Right forelimb (tissue), 1 donor: ENCODE measurements around the gene RAD51B.

Source experiments
- DNase-seq: peaks from one replicate; pipeline ENCODE4 v3.0.0-alpha.2; 2018

Gene RAD51B

DNA sequence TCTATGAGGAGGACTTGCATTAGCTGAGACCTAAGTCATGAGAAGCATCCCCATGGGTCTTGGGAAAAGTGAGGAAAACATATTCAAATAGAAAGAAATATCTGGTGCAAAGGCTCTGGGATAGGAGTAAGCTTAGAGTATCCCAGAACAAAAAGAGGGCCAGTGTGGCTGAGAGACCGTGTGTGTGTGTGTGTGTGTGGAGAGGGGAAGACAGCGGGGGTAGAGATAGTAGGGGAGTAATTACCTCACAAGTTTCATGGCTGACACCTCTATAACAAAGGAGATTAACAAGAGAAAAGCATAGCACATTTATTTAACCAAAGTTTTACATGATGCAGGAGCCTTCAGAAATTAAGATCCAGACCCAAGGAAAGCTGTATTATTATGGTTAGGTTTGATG, 440.5 kb downstream of the RAD51B start:
- DNase-seq: no peak

DNA sequence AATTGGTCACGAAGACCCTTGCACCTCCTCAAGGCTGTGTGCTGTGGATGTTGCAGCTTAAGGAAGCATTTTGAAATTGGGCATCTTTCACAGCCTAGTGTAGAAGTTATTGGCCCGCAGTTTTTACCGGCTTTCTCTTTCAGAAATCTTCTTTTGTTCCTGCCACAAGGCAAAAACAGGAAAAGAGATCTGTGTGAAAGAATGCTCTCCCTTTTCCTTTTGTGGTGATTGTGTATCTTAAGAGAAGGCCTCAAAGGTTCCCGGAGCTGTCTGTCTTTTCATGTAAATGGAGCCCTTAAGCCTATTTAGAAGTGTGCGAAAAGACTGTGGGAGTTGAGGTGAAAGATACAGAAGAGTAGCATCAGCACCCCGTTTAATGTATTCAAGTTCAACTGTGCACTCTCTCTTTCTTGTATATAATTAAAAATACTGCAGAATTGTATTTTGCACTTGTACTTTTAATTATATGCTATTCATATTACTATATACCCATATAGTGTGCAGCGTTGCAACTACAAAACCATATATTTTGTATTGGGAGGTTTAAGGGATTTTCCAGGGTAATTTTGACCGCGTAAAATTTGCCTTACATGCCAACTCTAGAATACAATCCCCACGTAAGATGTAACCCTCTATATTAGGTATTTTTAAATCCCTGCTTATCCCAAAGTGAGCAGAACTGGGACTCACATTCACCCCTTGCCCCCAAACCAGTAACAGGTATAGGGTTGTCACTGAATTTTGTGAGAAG, 441.7 kb downstream of the RAD51B start:
- DNase-seq: no peak

DNA sequence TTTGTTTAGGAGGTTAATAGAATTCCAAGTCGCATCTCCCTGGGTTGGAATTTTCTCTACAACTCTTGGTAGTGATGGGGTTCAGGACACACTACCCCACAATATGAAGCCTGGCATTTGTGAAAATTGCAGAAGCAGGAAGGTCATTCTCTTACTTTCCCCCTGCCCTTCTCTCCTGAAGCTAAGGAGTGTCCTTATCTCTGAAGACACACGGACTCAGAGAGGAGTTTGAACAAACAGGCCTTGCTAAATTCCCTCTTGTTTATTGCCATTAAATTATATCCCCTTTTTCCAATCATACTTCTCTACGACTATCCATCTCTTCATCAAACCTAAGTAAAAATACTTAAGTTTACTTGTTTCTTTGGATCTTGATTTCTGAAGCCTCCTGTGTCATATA, 443.0 kb downstream of the RAD51B start:
- no peak for DNase-seq

DNA sequence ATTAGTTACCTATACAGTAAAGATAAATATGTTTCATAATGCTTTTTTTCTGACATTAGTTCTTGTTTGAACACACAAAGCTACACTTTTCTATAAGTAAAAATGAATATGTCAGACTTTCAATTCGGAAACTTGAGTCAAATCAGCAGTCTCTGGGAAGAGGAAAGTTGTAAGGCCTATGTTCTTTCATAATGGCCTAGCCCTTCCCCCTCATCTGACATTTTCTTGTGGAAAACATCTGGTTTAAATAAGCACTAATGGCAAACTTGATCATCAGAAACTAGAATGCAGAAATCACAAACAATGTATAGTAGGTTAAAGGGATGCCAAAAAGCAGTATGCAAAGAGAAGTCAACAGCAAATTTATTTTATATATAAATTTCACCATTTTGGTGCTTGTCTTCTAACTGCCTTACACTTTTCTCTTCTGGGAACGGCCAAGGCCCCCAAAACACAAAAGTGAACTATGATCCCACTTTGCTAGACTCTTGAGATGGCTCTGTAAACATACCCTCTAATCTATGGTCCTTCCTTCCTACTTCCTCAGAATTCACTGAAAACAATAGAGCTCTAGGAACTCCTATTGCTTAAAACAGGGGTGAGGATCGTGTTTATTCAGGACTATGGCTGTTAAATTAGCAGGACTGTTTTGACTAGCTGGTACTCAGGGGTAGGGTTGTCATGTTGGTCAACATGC, 444.1 kb downstream of the RAD51B start:
- DNase-seq: no peak

DNA sequence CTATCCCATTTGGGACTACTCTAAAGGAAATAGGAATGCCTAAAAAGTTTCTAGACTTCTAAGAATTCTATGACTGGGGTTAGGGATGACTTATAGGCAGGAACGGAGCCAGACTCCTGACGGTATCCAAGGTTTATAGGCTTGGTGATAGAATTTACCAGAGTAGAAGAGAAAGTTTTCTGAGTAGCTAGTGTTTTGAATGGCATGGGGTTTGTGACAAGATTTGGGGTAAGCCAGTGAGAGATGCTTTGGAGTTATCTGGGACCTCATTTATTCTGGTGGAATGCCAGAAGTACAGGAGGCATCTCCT, 444.6 kb downstream of the RAD51B start:
- no peak for DNase-seq

DNA sequence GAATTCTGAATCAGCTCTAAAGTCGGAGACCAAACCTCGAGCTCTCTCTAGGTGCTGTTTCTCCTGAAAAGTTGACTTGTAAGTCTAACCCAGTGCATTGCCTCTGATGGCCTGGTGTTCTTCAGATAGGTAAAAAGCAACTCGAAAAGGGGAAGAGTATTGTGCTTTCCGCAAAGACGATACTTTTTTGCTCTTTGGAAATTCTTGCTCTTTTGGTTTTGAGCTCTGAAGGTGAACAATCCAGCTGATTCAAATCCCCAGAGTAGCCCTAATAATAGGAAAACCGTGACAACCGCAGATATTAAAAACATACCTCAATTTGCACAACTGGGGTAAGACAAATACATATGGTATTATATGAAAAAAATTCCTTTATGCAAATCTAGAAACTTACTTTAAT, 447.4 kb downstream of the RAD51B start:
- DNase-seq: no peak

DNA sequence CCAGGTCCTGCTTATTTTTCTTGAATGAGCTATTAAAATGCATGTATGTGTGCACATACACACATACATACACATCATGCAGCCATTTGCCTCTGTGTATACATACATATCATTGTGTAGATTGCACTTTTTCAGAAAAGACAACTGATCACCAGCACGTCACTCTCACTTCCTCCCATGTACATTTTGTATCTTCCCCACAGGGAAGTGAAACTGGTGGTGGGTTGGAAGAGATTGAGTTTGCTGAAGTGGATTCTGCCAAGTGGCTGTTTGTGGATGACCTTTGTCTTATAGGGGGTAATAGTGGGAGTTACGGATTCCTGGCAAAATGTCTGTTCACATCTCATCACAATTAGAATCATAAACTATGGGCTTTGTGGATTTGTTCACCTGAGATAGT, 448.6 kb downstream of the RAD51B start:
- DNase-seq: no peak

DNA sequence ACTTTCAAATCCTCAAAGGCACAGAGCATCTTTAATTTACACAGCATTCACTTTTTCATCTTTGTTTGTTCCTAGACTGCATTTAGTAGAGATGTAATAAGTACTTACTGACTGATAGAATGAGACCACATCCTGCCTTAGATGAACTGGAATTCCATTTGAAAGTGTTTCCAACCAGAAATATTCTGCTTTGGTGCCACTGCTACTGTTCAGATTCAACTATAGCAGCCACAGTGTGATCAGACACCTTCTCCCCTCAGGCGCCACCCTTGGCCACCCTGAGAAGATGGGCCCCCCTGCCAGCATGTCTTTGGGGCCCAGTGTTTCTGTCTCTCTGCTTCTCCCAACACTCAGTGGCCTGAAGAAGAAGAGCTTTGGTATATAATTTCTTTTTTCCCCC, 449.1 kb downstream of the RAD51B start:
- DNase-seq: no peak

DNA sequence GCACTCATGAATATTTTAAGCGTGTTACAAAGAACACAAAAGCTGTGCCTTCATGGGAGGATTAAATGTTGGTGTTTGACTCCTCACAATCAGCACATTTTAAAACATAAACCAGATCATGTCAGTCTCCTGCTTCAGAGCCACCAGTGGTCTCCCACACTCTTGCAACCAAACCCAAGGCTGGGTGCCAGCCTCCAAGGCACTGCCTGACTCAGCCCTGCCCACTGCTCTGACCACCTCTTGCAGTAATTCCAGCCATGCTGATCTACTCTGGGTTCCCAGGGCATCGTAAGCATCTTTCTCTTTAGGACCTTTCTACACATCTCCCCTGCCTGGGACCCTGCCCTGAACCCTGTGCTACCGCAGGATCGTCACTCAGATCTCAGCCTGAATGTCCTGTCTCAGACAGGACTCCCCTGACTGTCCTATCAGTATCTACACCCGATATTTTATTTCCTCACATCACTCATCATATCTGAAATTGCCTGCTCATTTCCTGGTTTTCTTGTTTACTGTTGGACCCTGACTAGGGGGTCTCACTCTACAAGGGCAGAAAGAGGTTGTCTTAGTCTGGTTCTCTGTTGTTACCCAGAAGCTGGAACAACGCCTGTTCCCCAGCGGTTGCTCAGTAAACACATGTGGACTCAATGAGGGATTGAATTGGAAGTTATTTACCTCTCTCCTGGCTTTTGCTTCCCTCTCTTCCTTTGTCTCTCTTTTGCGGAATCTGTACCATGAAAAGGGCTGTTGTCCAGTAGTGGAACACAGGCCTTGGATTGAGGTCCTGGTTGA, 449.8 kb downstream of the RAD51B start:
- no peak for DNase-seq

DNA sequence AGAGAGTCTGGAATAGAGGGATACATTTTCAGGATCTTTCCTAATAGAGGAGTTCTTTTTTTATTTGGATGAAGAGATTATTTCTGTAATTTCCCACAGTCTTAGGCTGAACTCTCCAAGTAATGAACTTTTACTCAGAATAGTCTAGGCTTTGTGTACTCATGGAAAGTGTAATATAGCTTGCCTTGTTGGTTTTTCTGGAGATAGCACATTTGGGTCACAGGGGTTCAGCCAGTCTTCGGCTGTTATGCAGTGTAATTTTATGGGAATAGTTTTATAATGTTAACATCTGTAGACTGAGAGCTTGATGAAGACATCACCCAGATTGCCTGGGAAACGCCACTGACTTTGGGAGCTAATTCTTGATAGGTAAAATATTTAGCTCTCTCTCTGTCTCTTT, 450.8 kb downstream of the RAD51B start:
- DNase-seq: no peak

DNA sequence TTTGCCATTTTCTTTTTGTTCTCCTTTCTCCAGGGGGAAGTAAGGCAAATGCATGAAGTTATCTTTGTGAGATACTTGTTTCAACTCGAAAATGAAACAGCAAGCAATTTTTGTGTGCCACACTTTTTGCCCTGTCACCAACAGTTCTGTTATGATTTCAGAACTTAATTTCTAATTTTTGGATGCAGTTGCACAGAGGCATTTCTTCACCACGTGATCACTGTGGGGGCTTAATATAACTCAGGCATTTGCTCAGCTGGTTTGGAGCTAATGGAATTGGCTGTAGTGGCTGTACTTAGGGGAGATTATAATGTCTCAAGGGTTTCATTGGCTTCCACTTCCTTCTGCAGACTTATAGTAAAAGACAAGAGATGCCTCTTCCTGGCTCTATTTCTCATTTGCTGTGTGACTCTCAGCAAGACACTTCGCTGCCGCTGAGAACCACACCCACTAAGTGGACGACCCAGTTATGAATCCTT, 452.4 kb downstream of the RAD51B start:
- DNase-seq: no peak

DNA sequence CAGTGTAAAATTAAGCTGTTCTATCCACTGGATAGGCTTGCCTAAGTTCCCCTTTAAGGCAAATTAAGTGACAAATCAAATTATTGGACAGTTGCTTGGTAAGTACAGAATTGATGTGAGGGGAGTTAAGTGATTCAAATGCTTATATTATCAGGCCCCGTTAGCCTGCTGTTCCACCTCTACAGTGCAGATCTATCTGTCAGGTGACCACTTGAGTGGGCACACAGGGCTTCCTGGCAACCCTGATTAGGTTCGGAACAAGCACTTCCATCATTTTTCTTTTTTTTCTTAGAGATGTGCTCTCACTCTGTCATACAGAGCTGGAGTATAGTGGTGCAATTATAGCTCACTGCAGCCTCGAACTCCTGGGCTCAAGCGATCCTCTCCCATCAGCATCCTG, 453.8 kb downstream of the RAD51B start:
- DNase-seq: no peak

DNA sequence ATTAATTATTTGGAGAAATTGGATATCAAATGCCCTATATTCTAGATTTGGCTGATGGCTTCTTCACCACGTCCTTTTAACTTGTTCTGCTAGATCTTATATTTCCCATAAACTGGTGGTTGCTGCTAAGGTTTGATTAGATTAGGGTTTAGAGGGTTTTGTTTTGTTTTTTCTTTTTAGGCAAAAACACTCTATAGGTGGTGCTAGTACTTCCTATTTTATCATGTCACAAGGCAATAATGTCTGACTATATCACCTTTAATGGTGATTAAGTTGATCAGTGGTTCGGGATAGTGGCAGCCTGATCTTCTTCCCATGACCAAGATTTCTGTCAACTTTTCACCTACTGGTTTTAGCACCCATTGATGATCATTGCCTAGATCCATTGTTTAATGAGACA, 455.1 kb downstream of the RAD51B start:
- DNase-seq: no peak

DNA sequence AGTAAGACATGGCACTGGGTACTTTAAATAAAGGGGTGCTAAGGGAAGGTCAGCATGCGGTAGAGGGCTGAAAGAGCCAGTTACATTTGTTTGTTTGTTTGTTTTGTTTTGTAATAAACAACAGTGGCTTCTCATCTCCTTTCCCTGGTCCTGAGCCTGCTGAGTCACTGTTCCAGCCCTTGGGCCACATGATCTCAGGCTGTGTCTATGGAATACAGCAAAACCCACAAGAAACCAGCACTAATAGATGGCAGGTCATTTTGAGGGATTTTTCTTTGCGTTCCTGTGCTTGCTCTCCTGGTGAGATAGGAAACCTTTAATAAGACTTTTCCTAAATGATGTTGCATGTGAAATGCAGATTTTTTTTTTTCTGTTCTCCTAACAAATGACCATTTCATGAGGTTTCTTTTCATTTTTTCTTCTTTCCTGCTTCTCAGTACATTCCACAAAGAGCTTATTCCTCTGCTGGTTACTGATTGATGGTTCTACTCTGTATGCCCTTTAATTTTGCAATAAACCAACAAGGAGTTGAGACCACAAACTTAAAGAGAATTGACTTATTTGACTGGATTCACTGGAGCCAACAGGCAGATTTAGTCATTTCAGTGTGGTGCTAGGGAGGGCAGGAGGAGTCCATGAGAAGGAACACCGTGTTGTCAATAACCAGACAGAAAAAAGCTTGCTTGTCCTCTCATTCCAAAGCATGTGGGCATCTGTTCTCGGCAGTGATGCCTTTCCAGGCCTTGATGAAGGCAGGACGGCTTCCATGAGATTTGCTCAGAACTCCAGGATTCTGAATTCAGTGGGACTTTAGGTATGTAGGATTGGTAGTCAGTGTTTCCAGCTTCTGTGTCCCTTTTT, 459.2 kb downstream of the RAD51B start:
- DNase-seq: no peak

DNA sequence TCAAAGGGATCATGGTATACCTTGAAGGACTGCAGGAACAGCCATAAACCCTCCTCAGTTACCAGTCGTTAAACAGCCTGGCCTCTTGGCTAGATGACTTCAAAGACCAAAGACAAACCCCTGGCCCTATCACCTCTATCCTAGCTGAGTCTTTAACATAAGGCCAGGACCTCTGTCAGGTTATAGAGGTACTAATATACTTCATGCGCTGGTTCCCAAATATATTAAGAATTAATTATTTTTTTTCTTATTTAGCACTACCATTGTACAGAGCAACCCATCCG, 459.8 kb downstream of the RAD51B start:
- DNase-seq: no peak

DNA sequence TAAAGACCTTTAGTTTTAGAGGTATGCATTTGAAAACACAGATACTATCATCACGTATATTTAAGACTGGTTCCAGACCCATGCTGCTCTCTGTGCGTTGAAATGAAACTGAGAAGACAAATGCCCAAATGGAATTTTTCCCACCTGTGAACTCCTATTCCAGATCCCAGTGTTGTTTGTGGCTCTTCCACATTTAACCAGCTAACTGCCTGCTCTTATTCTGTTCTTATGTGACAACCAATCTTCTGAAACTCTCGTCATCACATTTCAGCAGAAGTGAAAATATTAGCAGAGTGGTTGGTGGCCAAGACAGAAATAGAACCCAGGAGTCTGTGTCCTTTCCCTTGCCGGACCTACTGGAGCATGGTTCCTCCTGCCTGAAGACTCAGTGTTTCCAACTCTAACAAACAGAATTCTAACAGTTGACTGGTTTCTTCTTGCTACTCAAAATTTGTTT, 460.2 kb downstream of the RAD51B start:
- DNase-seq: no peak

DNA sequence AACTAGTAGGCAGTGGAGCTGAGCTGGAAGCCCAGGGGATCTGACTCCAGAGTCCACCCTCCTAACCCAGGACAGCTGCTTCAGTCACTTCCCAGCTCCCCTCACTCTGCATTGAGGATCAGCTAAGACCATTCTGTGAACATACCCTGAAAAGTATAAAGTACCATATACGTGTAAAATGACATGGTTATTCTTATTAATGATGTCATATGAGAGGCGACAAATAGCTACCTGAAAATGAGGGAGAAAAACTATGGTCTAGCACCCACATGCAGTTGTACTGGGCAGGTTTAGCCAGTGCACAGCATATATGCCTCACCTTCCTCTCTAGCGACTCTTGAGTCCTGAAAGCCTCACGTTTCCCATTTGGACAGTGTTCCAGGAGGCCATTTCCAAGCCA, 461.9 kb downstream of the RAD51B start:
- no peak for DNase-seq

DNA sequence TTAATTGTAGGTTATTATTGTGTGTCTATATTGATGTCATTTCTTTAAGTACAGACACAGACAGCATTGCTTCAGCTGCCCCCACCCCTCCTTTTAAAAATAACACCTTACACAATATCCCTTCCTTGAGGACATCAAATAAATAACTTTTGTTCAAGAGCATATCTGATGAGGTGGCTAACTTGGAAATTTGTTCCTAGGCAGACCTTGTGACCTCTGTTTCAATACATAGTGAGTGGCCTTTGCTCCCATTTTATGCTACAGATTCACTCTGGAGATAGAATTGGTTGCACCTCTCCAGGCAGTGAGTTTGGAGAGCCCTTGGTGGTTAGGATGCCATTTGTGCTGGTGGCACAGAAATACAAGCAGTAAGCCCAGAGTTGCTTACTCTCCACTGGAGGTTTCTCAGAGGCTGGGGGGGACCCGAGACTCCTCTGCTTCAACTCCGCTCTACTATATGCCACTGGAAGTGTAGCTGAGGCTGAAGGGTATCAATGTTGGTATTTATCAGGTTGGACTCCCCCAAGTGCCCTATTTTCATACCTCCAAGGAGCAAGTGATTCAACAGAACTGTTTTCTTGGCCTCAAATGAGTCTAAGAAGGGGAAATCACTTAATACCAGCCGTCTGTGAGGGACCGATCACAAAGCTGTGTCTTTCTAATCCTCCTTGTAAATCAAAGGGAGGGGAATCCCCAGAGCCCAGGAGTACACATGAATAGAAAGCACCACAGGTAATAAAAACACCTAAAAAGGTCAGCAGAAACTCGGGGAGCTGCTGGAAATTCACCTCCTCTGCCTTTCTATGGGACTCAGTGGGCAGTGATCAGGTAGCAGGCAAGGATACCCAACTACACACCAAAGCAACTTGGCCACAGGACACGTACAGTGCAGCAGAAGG, 463.1 kb downstream of the RAD51B start:
- no peak for DNase-seq

DNA sequence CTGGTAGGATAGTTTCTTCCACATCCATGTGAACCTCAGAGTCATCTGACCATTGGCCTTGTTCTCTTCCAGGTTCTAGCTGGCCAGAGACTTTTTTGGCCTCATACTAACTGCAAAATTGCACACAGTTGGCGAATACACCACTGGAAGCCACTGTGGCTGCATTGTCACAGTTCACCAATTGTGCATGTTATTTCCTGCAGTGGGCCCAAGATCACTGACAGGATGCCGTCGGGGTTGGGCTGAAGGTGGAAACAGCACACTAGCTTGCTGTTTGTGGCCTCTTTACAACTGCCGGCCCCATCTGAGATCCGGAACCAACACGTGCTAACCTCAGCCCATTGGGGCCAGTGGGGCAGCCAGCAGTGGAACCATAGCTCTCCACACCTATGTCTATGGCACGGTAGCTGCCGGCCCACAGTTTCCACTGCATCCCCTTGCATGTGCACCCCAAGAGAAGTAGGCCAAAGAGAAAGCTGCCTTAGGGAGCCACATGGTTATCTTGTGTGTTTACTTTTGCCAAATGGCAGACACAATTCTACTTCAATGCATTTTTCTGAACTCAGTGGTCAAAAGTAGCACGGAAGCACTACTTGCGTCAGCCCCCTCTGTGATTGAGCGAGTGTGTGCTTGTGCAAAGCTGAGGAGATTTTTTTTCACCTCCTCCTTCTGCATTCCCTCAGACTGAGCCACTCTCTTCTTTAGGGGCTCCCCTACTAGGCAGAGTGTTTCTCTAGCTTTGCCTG, 464.0 kb downstream of the RAD51B start:
- no peak for DNase-seq

DNA sequence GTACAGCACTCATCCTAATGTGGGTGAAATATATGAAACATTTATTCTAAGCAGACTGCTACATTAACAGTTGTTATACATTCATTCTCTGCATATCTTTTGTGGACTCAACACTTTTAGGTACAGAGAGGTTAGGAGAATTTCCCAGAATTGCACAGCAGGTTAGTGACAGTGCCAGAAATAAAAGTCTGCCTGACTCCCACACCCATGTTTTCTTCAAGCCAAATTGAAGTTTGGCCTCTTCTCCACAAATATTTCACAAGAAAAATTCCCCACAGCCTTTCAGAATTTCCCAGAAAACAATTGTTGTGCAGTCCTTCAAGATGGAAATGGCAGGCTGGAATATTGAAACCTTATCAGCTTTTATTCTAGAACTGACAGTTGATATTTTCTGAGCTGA, 464.8 kb downstream of the RAD51B start:
- DNase-seq: no peak

DNA sequence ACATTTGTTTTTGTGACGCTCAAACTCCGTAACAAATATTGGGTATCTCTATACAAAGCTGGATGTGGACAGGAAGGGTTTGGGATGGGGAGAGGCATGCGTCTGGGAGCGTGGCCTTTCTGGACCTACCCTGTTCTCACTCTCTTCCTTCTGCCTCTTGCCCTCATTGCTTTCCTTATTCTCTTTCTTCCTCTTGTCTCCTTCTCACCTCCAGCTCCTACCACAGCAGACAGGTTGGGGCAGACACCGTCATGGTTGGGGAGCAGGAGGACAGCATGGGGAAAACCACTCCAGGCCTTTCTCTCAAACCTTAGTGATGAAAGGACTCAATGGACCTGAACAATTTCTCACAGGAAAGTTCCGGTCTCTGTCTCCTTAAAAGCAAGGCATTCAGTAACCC, 465.3 kb downstream of the RAD51B start:
- DNase-seq: no peak
